Suppressor macrophage treated with lipopolysaccharide for 4 hours (primary cell): ENCODE data around the gene SFMBT2.
A peak's percentile ranks its signal among the peaks of the same experiment; 100 is the strongest.
"Not testable (repeated sequence)": the region's sequence is repeated elsewhere in the genome, so short reads cannot be mapped to it uniquely, and the experiment has no call there.

ENCODE experiments used
- DNase-seq: peaks from one replicate; pipeline ENCODE4 v3.0.0-alpha.2; 2020

SFMBT2 gene

GRCh38 chr10:7209458-7209857, 201.4 kb downstream of the SFMBT2 start:
- no peak for DNase-seq

DNA sequence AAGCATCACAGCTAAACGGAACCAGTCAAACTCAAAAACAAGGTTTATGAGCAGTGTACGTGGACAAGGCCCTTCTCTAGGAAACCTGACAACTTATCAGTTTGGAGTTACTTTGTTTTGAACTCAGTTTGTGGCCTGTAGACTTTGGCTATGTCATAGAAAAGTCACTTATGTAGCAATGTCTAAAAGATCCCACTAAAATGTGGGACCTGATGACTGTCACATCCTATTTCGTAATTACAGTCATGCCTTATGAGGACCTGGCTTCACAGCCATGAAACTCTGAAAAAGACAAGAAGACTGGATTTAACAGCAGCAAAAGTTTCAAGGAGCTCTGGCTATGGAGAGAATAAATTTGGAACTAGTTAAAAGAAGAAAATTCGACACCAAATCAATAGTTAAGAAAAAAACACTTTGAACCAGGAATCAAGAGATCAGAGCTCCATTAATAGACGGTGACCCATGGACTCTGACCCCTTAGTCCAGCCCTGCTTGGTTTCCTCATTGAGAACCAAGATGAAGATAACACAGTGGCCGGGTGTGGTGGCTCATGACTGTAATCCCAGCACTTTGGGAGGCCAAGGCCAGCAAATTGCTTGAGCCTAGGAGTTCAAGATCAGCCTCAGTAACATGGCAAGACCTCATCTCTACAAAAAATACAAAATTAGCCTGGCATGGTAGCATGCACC, 204.3 kb downstream of the SFMBT2 start:
- DNase-seq, result peak; percentile 78

- no peak for DNase-seq
Measured at GRCh38 chr10:7205656-7206055, 205.2 kb downstream of the SFMBT2 start.

DNA sequence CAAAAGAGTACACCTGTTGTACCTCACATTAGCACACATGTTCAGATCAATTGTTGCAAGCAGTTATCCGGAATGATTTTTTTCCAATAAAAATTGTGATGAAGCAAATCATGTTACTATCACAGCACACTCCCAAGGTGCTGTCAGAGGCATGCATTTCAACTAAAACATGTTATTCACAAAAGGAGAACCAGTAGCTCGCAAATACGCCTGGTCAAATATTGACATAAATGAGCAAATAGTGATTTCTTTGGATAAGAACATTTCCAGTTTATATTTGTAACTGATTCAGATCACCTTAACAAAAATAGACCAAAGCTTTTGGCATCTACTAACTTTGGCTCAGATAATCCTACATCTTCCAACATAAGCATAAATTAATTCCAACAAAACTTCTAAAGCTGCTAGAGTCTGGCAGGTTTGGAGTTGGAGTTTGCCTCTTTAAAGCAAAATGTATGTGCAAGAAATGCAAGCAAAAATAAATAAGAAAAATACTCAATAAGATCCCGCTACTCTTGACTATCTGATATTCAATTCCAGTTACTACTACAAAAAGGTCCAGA, 208.0 kb downstream of the SFMBT2 start:
- no peak for DNase-seq

GRCh38 chr10:7199152-7199760, 211.6 kb downstream of the SFMBT2 start:
- DNase-seq, result peak; percentile 28

GRCh38 chr10:7196284-7196683, 214.6 kb downstream of the SFMBT2 start:
- DNase-seq, result no peak

DNA sequence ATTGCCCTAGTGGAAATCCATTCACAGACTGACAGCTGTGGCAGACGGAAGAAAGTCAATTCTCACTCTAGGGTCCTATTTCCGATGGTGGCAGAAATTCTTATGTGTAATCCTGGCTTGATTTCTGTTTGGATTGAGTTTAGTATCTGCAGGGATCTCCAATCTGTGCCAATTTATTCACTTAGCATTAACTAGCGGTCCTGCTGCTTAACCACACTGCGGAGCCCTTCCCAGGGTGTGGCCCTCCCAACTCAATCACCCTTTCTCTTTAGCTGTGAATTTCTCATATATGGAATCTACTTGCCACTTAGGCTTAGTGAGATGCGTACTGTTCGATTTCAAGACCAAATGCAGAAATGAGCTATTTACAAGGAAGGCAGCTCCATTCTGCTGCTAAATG, 215.7 kb downstream of the SFMBT2 start:
- DNase-seq, result no peak

GRCh38 chr10:7194571-7194970, 216.3 kb downstream of the SFMBT2 start:
- DNase-seq, result no peak

DNA sequence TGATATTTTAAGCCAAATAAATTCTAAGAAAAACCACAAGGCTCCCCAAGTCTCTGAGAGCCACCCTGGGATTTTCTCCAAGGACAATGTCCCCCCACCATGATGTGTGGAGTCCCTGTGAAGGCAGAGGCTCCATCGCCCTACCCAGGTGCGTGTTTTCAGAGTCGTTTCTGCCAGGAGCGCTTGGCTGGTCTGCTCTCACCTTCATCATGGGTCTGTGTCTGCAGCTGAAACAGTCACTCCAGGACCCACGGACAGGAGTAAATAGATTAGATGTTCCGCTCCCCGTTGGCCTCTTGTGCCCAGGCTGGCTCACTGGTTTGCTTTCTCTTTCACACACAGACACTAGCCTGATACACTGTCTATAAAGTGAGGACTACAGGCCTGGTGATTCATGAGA, 217.5 kb downstream of the SFMBT2 start:
- no peak for DNase-seq

- no peak for DNase-seq
Measured at GRCh38 chr10:7192831-7193361, 217.9 kb downstream of the SFMBT2 start.

DNA sequence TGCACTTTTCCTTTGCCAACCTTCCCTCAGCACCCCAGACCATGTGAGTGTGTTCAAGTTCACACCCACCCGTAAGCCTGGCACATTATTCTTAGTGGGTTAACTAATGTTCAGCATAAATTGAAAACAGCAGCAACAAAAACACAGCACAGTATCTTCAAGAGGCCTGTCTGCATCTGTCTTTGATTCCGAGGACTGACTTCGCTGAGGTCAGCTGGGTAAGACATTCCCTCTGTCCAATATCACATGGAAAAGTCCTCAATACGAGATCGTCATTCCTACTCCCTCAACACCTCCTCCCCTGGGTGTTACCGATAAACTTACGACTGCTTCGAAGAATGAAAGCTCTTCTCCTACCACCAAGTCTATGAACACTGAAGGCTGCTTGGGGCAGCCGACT, 218.8 kb downstream of the SFMBT2 start:
- no peak for DNase-seq

- DNase-seq, result peak; percentile 20
Measured at GRCh38 chr10:7190772-7191171, 220.1 kb downstream of the SFMBT2 start.

DNA sequence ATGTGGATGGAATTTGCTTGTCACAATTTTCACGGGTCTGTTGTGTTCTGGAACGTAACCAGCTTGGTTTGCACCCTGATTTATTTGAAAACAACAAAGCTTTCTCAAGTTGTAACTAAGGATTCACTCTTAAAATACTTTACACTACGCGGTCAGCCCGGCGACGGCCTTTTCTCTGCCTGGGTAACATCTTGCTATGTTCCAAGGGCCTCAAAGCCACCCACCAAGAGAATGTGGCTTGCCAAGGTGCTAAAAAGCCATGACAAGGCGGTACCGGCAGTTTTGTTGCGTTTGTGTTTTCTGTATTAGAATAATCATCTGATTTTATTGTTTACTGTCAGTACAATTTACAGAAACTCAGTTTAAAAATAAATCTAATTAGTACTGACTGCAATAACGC, 220.9 kb downstream of the SFMBT2 start:
- DNase-seq, result no peak

GRCh38 chr10:7188456-7189050, 222.3 kb downstream of the SFMBT2 start:
- peak; percentile 65 for DNase-seq

GRCh38 chr10:7186387-7187018, 224.3 kb downstream of the SFMBT2 start:
- peak; percentile 86 for DNase-seq

DNA sequence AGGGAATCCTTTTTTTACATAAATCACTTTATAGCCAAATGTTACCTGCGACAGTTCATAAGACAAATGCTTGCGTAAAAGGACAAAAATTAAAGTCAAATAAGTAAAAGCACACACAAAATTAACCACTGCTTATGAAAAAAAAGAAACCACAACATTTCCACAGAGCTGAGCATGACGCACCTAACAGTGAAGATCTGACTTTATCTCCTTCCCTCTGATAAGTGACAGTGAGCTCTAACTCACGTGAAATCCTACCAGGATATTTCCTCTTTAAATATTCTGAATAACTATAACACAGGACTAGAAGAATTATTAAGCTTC, 225.5 kb downstream of the SFMBT2 start:
- DNase-seq, result peak; percentile 85

- DNase-seq, result peak; percentile 96
Measured at GRCh38 chr10:7184660-7185366, 226.0 kb downstream of the SFMBT2 start.

DNA sequence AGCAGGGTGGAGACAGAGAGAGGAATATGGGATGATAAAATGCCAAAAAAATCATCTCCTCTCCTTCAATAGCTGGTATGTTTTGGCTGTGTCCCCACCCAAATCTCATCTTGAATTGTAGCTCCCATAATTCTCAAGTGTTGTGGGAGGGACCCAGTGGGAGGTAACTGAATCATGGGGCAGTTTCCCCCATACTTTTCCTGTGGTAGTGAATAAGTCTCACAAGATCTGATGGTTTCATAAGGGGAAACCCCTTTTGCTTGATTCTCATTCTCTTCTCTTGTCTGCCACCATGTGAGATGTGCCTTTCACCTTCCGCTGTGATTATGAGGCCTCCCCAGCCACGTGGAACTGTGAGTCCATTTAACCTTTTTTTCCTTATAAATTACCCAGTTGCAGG, 226.7 kb downstream of the SFMBT2 start:
- peak; percentile 55 for DNase-seq

- DNase-seq, result not testable (repeated sequence)
Measured at GRCh38 chr10:7182327-7182726, 228.5 kb downstream of the SFMBT2 start.

GRCh38 chr10:7181420-7181819, 229.4 kb downstream of the SFMBT2 start:
- DNase-seq, result no peak

- DNase-seq, result no peak
Measured at GRCh38 chr10:7179536-7179935, 231.3 kb downstream of the SFMBT2 start.

DNA sequence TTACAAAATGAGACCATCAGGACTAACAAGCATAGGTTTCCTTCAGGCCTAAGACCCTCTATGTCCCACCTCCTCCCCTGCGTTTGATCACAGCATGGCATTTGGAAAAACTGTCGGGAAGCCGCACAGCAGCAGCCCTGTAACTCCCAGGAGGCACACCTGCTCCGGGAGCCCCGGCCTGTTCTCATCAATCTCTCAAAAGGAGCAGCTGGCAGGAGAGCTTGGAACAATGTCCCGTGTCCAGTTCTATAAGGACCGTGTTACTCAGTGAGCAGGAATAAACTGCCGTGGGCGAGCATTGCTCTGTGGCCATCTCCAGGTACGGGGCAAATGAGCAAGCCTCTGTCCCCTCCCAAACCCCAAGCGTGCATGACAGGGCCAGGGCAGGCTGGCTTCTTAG, 236.9 kb downstream of the SFMBT2 start:
- DNase-seq, result no peak

- DNase-seq, result no peak
Measured at GRCh38 chr10:7171825-7172224, 239.0 kb downstream of the SFMBT2 start.
